ENCODE data around the gene KCNA1.
A peak's percentile ranks its signal among the peaks of the same experiment; 100 is the strongest.

Gene KCNA1

GRCh38 chr12:4909734-4910501 lies at the start of gene KCNA1:
Gene KCNA1, plus strand, starts transcription at chr12:4909905. Its CDS starts 1,474 bp downstream, at chr12:4911379.
- TF ChIP-seq CTCF (IDR thresholded peaks at IDR 0.05; ENCODE audit: control insufficient read depth, insufficient read depth, low read depth, low read length, missing control alignments): no peak
- DNase-seq (ENCODE audit: low read depth): no peak
- peak within 1 kb of the TSS; percentile 19 for H3K4me3 ChIP-seq (ENCODE audit: control insufficient read depth, low read depth, low read length)

- DNase-seq (ENCODE audit: low read depth): no peak
- H3K4me3 ChIP-seq (ENCODE audit: control insufficient read depth, low read depth, low read length): no peak overlapping the region
- TF ChIP-seq CTCF (IDR thresholded peaks at IDR 0.05; ENCODE audit: control insufficient read depth, insufficient read depth, low read depth, low read length, missing control alignments): no peak
Measured at GRCh38 chr12:4860741-4861140, 49.0 kb upstream of the KCNA1 start.

DNA sequence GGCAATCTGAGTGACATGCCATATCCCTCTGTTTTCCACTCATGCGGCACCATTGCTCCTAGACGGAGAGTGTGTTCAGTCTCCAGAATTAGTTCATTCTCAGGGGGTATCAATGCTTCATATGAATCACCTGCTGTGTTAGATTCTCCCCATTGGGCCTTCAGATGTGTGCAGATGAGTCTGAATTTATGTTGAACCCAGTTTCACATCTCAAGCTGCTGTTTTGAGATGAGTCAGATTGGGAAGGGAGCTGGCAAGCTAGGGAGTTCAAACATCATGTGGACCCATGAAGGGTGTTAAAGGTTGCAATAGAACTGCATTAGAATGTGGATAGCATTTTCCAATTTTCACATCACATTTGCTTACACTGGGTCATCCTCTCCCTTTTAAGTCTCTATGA lies 46.9 kb upstream of the KCNA1 start:
- TF ChIP-seq CTCF (IDR thresholded peaks at IDR 0.05; ENCODE audit: control insufficient read depth, insufficient read depth, low read depth, low read length, missing control alignments): no peak
- H3K4me3 ChIP-seq (ENCODE audit: control insufficient read depth, low read depth, low read length): no peak overlapping the region
- DNase-seq (ENCODE audit: low read depth): no peak

DNA sequence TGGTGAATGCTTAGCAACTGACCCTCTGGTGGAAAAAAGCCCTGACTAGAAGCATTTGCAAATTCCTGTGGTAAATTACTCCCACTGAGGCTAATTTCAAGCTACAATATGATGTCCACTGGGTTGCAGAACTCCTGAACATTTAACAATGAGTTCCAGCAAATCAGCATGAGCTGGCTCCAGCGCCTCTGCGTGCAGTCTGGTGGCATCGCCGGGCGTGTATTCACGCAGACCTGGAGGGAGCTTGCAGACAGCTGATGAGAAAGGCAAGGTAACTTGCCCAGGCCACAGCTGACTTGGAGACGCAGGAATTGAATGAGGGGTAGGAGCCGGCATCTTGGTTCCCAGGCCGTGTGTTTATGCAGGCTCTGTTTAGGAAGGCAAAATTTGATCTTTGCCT lies 45.1 kb upstream of the KCNA1 start:
- DNase-seq (ENCODE audit: low read depth): no peak
- H3K4me3 ChIP-seq (ENCODE audit: control insufficient read depth, low read depth, low read length): no peak overlapping the region
- no peak for TF ChIP-seq CTCF (IDR thresholded peaks at IDR 0.05; ENCODE audit: control insufficient read depth, insufficient read depth, low read depth, low read length, missing control alignments)

- TF ChIP-seq CTCF (IDR thresholded peaks at IDR 0.05; ENCODE audit: control insufficient read depth, insufficient read depth, low read depth, low read length, missing control alignments): no peak
- no peak for DNase-seq (ENCODE audit: low read depth)
Measured at GRCh38 chr12:4865246-4865645, 44.5 kb upstream of the KCNA1 start.

DNA sequence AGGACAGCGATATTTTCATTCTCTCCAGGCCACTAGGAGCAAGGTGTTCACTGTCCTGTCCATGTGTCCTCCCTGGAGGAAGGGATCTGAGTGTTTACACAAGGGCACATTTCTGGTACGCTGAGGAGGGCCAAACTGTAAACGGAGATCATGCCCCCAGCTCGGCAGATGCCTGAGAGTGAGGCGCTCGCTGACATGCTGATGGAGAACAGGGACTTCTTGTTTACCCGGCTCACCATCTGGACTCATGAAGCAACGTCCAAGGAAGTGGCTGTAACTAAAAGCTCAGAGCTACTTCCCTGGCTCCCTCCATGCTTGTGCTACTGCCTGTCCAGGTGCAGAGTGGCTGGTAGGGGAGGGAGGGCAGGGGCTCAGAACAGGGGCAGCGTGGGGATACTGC lies 43.4 kb upstream of the KCNA1 start:
- no peak for TF ChIP-seq CTCF (IDR thresholded peaks at IDR 0.05; ENCODE audit: control insufficient read depth, insufficient read depth, low read depth, low read length, missing control alignments)
- no peak overlapping the region for H3K4me3 ChIP-seq (ENCODE audit: control insufficient read depth, low read depth, low read length)
- no peak for DNase-seq (ENCODE audit: low read depth)

More at GRCh38 chr12:4865246-4865645, 44.5 kb upstream of the KCNA1 start:
- H3K4me3 ChIP-seq (ENCODE audit: control insufficient read depth, low read depth, low read length): no peak overlapping the region

All from AG09309 (cell line).